Astrocyte of the spinal cord (primary cell): ENCODE results near the gene OR10H5.
"Not testable (repeated sequence)": the region's sequence is repeated elsewhere in the genome, so short reads cannot be mapped to it uniquely, and the experiment has no call there.

Source experiments
- DNase-seq: peaks from one replicate; pipeline ENCODE4 v3.0.0; 2011; ENCODE audit warnings: low read depth, low spot score
- H3K4me3 ChIP-seq: 2 replicates; pipeline ENCODE4 v1.5.1; 2011; ENCODE audit warnings: low read depth, mild to moderate bottlenecking, low read length, moderate library complexity
- CTCF ChIP-seq: IDR thresholded peaks from 2 replicates; pipeline ENCODE4 v1.5.1; 2012; ENCODE audit warnings: low read depth, mild to moderate bottlenecking, low read length, inconsistent platforms
- in situ Hi-C: cut with HindIII; loops from 2 replicates; pipeline ENCODE4 v1.10.0; 2017; ENCODE audit warnings: low sequenced_read_pairs

The OR10H5 gene

GRCh38 chr19:15780610-15781418 lies 6.6 kb upstream of the OR10H5 start:
- in situ Hi-C loops, result no loop called here
- no peak overlapping the region for H3K4me3 ChIP-seq
- DNase-seq, result no peak
- no peak for TF ChIP-seq CTCF

GRCh38 chr19:15781661-15782060 lies 5.8 kb upstream of the OR10H5 start:
- no peak for DNase-seq
- in situ Hi-C loops, result no loop called here
- no peak for TF ChIP-seq CTCF
- H3K4me3 ChIP-seq, result no peak overlapping the region

- no peak for DNase-seq
- no peak for TF ChIP-seq CTCF
- no peak overlapping the region for H3K4me3 ChIP-seq
- in situ Hi-C loops, result no loop called here
Measured at GRCh38 chr19:15782211-15782610, 5.2 kb upstream of the OR10H5 start.

- DNase-seq, H3K4me3 ChIP-seq, in situ Hi-C loops: not testable (repeated sequence)
Measured at GRCh38 chr19:15782896-15783295, 4.6 kb upstream of the OR10H5 start.

GRCh38 chr19:15788594-15789270 lies 1.3 kb downstream of the OR10H5 start:
- no peak overlapping the region for H3K4me3 ChIP-seq
- no peak for TF ChIP-seq CTCF
- in situ Hi-C loops, result no loop called here
- DNase-seq, result no peak

GRCh38 chr19:15790096-15790495 lies 2.6 kb downstream of the OR10H5 start:
- in situ Hi-C loops, result no loop called here
- DNase-seq, result no peak
- TF ChIP-seq CTCF, result no peak
- H3K4me3 ChIP-seq, result no peak overlapping the region

GRCh38 chr19:15794279-15794678 lies 6.8 kb downstream of the OR10H5 start:
- DNase-seq, in situ Hi-C loops, H3K4me3 ChIP-seq: not testable (repeated sequence)
